HCT116 (cell line): ENCODE results near the gene MAML2. TPM values are rescaled to one million over a fixed set of nuclear protein-coding genes. Genes with fewer than 3 reads are reported as not detected.

Experiments
- ATAC-seq: fragments of 200-7000 bp; cut with Tn5 transposase; 2 replicates; pipeline ENCODE4 v1.9.1; 2020; ENCODE audit warnings: mild to moderate bottlenecking, moderate library complexity
- BruUV-seq: library from RNA; stranded (reverse); fragments of 400-500 nt; replicated peaks from 2 replicates; lab custom pipeline; 2021; lab: Mats Ljungman, UMichigan
- CTCF ChIA-PET: fragments of 300-600 bp; sonication (Branson Sonifier 250); formaldehyde crosslinking; loops from one replicate; lab custom pipeline; 2021; ENCODE audit warnings: antibody characterized with exemption; lab: Charles Lee
- POLR2A ChIA-PET: fragments of 300-600, 350-600 bp; sonication (Branson Sonifier 250); formaldehyde crosslinking; loops from one replicate; lab custom pipeline; 2021; ENCODE audit warnings: antibody characterized with exemption; lab: Charles Lee
- RAD21 ChIA-PET, 2 experiments: fragments of 300-600 bp; sonication (Branson Sonifier 250); formaldehyde crosslinking; loops; one replicate each; lab custom pipeline; 2023; ENCODE audit warnings: low total read pairs in 2 of 2; ENCODE audit not compliant: uncharacterized antibody in 2 of 2, unreplicated experiment in 2 of 2, low non-redundant PET in 1 of 2; lab: Charles Lee
- DNase-seq: peaks from one replicate; pipeline ENCODE4 v3.0.0-alpha.2; 2010; ENCODE audit warnings: low read depth, low spot score
- H2AFZ ChIP-seq: fragments of 200-600 bp; shearing (Covaris generic), sonication (generic); 2 replicates; pipeline ENCODE4 v1.6.1; 2017; ENCODE audit warnings: low read depth, mixed run types, mixed read lengths, antibody characterized with exemption, low read length; ENCODE audit not compliant: poor library complexity, severe bottlenecking
- H3K27ac ChIP-seq: 2 replicates; pipeline ENCODE4 v1.5.1; 2012; ENCODE audit warnings: low read depth, low read length
- H3K27me3 ChIP-seq: fragments of 200-600 bp; sonication (generic); 2 replicates; pipeline ENCODE4 v1.6.1; 2016; ENCODE audit warnings: mixed run types, low read length, mixed read lengths; ENCODE audit not compliant: insufficient read depth
- H3K36me3 ChIP-seq, 2 experiments: fragments of 200-500 bp in 1 of 2; fragments of 200-600 bp in 1 of 2; sonication (Bioruptor generic) in 1 of 2; sonication (generic) in 1 of 2; 2 replicates each; pipeline versions ENCODE4 v1.5.1 to v1.6.1; 2014 to 2016; ENCODE audit warnings: low read length in 2 of 2, inconsistent platforms in 1 of 2, mixed read lengths in 1 of 2, mixed run types in 1 of 2; ENCODE audit not compliant: insufficient read depth in 2 of 2, control insufficient read depth in 1 of 2
- H3K4me1 ChIP-seq, 2 experiments: fragments of 200-600 bp in 1 of 2; sonication (generic) in 1 of 2; 2 replicates each; pipeline versions ENCODE4 v1.5.1 to v1.6.1; 2012 to 2017; ENCODE audit warnings: low read length in 2 of 2, inconsistent platforms in 1 of 2, mild to moderate bottlenecking in 1 of 2, mixed read lengths in 1 of 2, mixed run types in 1 of 2, moderate library complexity in 1 of 2; ENCODE audit not compliant: insufficient read depth in 2 of 2, control insufficient read depth in 1 of 2
- H3K4me2 ChIP-seq: fragments of 200-600 bp; sonication (generic); 2 replicates; pipeline ENCODE4 v1.6.1; 2017; ENCODE audit warnings: mixed run types, low read length, mixed read lengths
- H3K4me3 ChIP-seq, 2 experiments: fragments of 200-600 bp in 1 of 2; sonication (generic) in 1 of 2; replicated peaks in 1 of 2; 2 replicates each; pipeline ENCODE4 v1.5.1; 2011 to 2016; ENCODE audit warnings: low read length in 2 of 2, control low read depth in 1 of 2, low read depth in 1 of 2, mild to moderate bottlenecking in 1 of 2, mixed read lengths in 1 of 2, mixed run types in 1 of 2
- H3K79me2 ChIP-seq: fragments of 200-600 bp; sonication (generic); 2 replicates; pipeline ENCODE4 v1.6.1; 2017; ENCODE audit warnings: mild to moderate bottlenecking, mixed run types, low read length, moderate library complexity, mixed read lengths; ENCODE audit not compliant: insufficient read depth
- H3K9ac ChIP-seq: fragments of 200-600 bp; sonication (generic); 2 replicates; pipeline ENCODE4 v1.6.1; 2016; ENCODE audit warnings: low read length, mixed read lengths
- H3K9me2 ChIP-seq: fragments of 200-600 bp; sonication (generic), shearing (Covaris generic); 2 replicates; pipeline ENCODE4 v1.6.1; 2017; ENCODE audit warnings: mixed run types, mild to moderate bottlenecking, moderate library complexity; ENCODE audit not compliant: insufficient read depth
- H3K9me3 ChIP-seq, 2 experiments: fragments of 200-500 bp in 1 of 2; fragments of 200-600 bp in 1 of 2; sonication (Bioruptor generic) in 1 of 2; sonication (generic) in 1 of 2; 2 replicates each; pipeline ENCODE4 v1.6.1; 2014 to 2017; ENCODE audit warnings: low read length in 2 of 2, mixed read lengths in 2 of 2, inconsistent platforms in 1 of 2, low read depth in 1 of 2, mild to moderate bottlenecking in 1 of 2, mixed run types in 1 of 2, moderate library complexity in 1 of 2; ENCODE audit not compliant: control insufficient read depth in 1 of 2, insufficient read depth in 1 of 2
- H4K20me1 ChIP-seq: fragments of 200-600 bp; sonication (generic), shearing (Covaris generic); 2 replicates; pipeline ENCODE4 v1.6.1; 2017; ENCODE audit warnings: mixed run types, mild to moderate bottlenecking, moderate library complexity; ENCODE audit not compliant: insufficient read depth
- ATF3 ChIP-seq: IDR thresholded peaks from 2 replicates; pipeline ENCODE4 v1.6.1; 2012
- REST ChIP-seq: IDR thresholded peaks from 2 replicates; pipeline ENCODE4 v1.6.1; 2012; ENCODE audit warnings: low read depth
- SRF ChIP-seq: IDR thresholded peaks from 2 replicates; pipeline ENCODE4 v1.6.1; 2012; ENCODE audit warnings: low read depth
- ZNF274 ChIP-seq: fragments of 200-500 bp; sonication (Bioruptor generic); IDR thresholded peaks from 2 replicates; pipeline ENCODE4 v1.6.1; 2014; ENCODE audit warnings: mild to moderate bottlenecking, low read depth, low read length, inconsistent platforms
- intact Hi-C: fragments of 100-400 bp; cut with micrococcal nuclease; formaldehyde crosslinking; loops from 2 replicates; pipeline ENCODE4 v1.10.0; 2022
- total RNA-seq: library from RNA; stranded (reverse); gene quantifications from one replicate; pipeline ENCODE4 v1.2.1, GENCODE V29; 2021; ENCODE audit not compliant: unreplicated experiment

Gene MAML2
- total RNA-seq, 1 experiment from 2014 or later: 2.6 TPM

- no peak overlapping the region for H3K27ac ChIP-seq
- POLR2A ChIA-PET: no interaction called here
- ATAC-seq: no peak
These were observed 88.9 kb downstream of the MAML2 start for GRCh38 chr11:96254087-96254486.

More at GRCh38 chr11:96254087-96254486, 88.9 kb downstream of the MAML2 start:
- H2AFZ ChIP-seq: no peak overlapping the region
- H3K4me2 ChIP-seq: 0 out of 2 replicates have a peak overlapping the region, but pooled peaks have one; percentile 11
- H3K4me1 ChIP-seq: peaks cover 0 to 17% of the 10 kb centered on the region in 2 experiments; a peak in 2 of 4 replicates
- BruUV-seq: no TSS peak
- CTCF ChIA-PET: no interaction called here
- H3K79me2 ChIP-seq: no peaks in the 10 kb centered on the region
- H3K9me3 ChIP-seq: no peaks in the 10 kb centered on the region
- TF ChIP-seq REST: no peak
- TF ChIP-seq ATF3: no peak
- no peak for TF ChIP-seq SRF
- no peak for TF ChIP-seq ZNF274
- H3K36me3 ChIP-seq: no peaks in the 10 kb centered on the region
- intact Hi-C loops: no loop called here
- RAD21 ChIA-PET: no interaction called here
- DNase-seq: no peak
- H4K20me1 ChIP-seq: no peaks in the 10 kb centered on the region
- no peak overlapping the region for H3K4me3 ChIP-seq
- H3K9me2 ChIP-seq: no peaks in the 10 kb centered on the region
- no peaks in the 10 kb centered on the region for H3K27me3 ChIP-seq
- H3K9ac ChIP-seq: no peak overlapping the region
